Transverse colon (tissue), 4 donors: ENCODE measurements around the gene ITGB1. TPM values are rescaled to one million over a fixed set of nuclear protein-coding genes. Genes with fewer than 3 reads are reported as not detected.

Source experiments
- DNase-seq: peaks from one replicate; pipeline ENCODE4 v3.0.0-alpha.2; 2019
- H3K27ac ChIP-seq, 4 donors: fragments of 200-600 bp; sonication (generic); 2 replicates each; pipeline ENCODE4 v1.5.1; 2016 to 2018; ENCODE audit warnings: inconsistent platforms in 4 of 4
- H3K27me3 ChIP-seq: fragments of 200-600 bp; sonication (generic); 2 replicates; pipeline ENCODE4 v1.5.1; 2017; ENCODE audit warnings: inconsistent platforms
- H3K36me3 ChIP-seq, 4 donors: fragments of 200-600 bp; sonication (generic); 2 replicates each; pipeline ENCODE4 v1.5.1; 2017 to 2019; ENCODE audit warnings: inconsistent platforms in 4 of 4
- H3K4me1 ChIP-seq, 4 donors: fragments of 200-600 bp; sonication (generic); 2 replicates each; pipeline ENCODE4 v1.5.1; 2017 to 2020; ENCODE audit warnings: inconsistent platforms in 4 of 4
- H3K4me3 ChIP-seq, 4 donors: fragments of 200-600 bp; sonication (generic); 1 replicate in 1 of 4; 2 replicates in 3 of 4; pipeline versions ENCODE4 v1.5.1 to v1.6.1; 2017 to 2019; ENCODE audit warnings: inconsistent platforms in 4 of 4
- H3K9me3 ChIP-seq, 2 donors: fragments of 200-600 bp; sonication (generic); 2 replicates each; pipeline ENCODE4 v1.5.1; 2017 to 2019; ENCODE audit warnings: inconsistent platforms in 2 of 2
- EP300 ChIP-seq: sonication (generic); formaldehyde crosslinking; IDR thresholded peaks from one replicate; pipeline ENCODE4 v1.6.1; 2017; ENCODE audit warnings: antibody characterized with exemption, low read depth
- POLR2A ChIP-seq: fragments of 450-650 bp; IDR thresholded peaks from one replicate; pipeline ENCODE4 v1.6.1; 2016; ENCODE audit warnings: antibody characterized with exemption, mild to moderate bottlenecking, moderate library complexity
- POLR2AphosphoS5 ChIP-seq, 3 donors: sonication (generic); formaldehyde crosslinking; IDR thresholded peaks; one replicate each; pipeline ENCODE4 v1.6.1; 2016; ENCODE audit warnings: antibody characterized with exemption in 3 of 3
- WGBS, 2 donors: methylation state at CpG; one replicate each; pipeline ENCODE4 v1.1.5; 2018; ENCODE audit warnings: low coverage in 1 of 2; 5-methylcytosine and 5-hydroxymethylcytosine counted together
- in situ Hi-C, 4 donors: fragments of 200-750 bp; cut with MboI; loops; one replicate each; pipeline versions ENCODE4 v1.15.0 to v1.15.1; 2017; ENCODE audit warnings: low sequenced_read_pairs in 3 of 4, low pct_ligation_motif_present in 1 of 4, low pct_unique_long_range_greater_than_20kb in 1 of 4
- intact Hi-C: fragments of 100-400 bp; cut with DNase I; formaldehyde crosslinking; loops from one replicate; pipeline ENCODE4 v1.15.1; 2023; ENCODE audit warnings: low total_unique reads
- total RNA-seq, 4 donors: library from RNA; depleted of rRNA; stranded (reverse); fragments of >200 nt; gene quantifications; one replicate each; pipeline ENCODE4 v1.1.0, GENCODE V29; 2016
- TF ChIP-seq, protein P1 (sequence below), 5 experiments: fragments of 200-600 bp in 3 of 5; fragments of 450-650 bp in 2 of 5; sonication (generic) in 3 of 5; IDR thresholded peaks; 1 replicate in 2 of 5; 2 replicates in 3 of 5; pipeline ENCODE4 v1.5.1; 2016 to 2017; ENCODE audit warnings: antibody characterized with exemption in 5 of 5, inconsistent platforms in 3 of 5, mild to moderate bottlenecking in 2 of 5, moderate library complexity in 1 of 5

Gene ITGB1
- total RNA-seq, 4 donors from 2014 or later, result 135 to 362 (median 252) TPM

- peaks cover 0 to 11% (median 5%) of the 10 kb centered on the region in 4 donors for H3K36me3 ChIP-seq
- DNase-seq, result peak; percentile 39
- TF ChIP-seq, protein P1, sequence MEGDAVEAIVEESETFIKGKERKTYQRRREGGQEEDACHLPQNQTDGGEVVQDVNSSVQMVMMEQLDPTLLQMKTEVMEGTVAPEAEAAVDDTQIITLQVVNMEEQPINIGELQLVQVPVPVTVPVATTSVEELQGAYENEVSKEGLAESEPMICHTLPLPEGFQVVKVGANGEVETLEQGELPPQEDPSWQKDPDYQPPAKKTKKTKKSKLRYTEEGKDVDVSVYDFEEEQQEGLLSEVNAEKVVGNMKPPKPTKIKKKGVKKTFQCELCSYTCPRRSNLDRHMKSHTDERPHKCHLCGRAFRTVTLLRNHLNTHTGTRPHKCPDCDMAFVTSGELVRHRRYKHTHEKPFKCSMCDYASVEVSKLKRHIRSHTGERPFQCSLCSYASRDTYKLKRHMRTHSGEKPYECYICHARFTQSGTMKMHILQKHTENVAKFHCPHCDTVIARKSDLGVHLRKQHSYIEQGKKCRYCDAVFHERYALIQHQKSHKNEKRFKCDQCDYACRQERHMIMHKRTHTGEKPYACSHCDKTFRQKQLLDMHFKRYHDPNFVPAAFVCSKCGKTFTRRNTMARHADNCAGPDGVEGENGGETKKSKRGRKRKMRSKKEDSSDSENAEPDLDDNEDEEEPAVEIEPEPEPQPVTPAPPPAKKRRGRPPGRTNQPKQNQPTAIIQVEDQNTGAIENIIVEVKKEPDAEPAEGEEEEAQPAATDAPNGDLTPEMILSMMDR (IDR thresholded peaks at IDR 0.05), result no peak
- TF ChIP-seq POLR2AphosphoS5 (IDR thresholded peaks at IDR 0.05) (no peak), POLR2A (no peak), EP300 (no peak)
- H3K4me3 ChIP-seq, result peak overlapping the region in 1 of 4 donors; percentile 0
- in situ Hi-C loops (no loop called here), intact Hi-C loops (no loop called here)
- no peaks in the 10 kb centered on the region for H3K9me3 ChIP-seq
- H3K4me1 ChIP-seq, result peaks cover 13 to 62% (median 46%) of the 10 kb centered on the region in 4 donors
- H3K27ac ChIP-seq, result peak overlapping the region; percentile 73 to 83 (median 78)
- 29 to 37% methylated on average over 1 to 14 of the region's 14 CpGs for WGBS, 2 donors
- no peaks in the 10 kb centered on the region for H3K27me3 ChIP-seq
Measured at GRCh38 chr10:32938554-32939061, 19.4 kb downstream of the ITGB1 start.

GRCh38 chr10:32937911-32938424 is 20.1 kb downstream of the ITGB1 start:
- peaks cover 10 to 56% (median 41%) of the 10 kb centered on the region in 4 donors for H3K4me1 ChIP-seq
- intact Hi-C loops (no loop called here), in situ Hi-C loops (no loop called here)
- peak; percentile 19 for DNase-seq
- peaks cover 0 to 11% (median 5%) of the 10 kb centered on the region in 4 donors for H3K36me3 ChIP-seq
- TF ChIP-seq EP300 (no peak), POLR2AphosphoS5 (IDR thresholded peaks at IDR 0.05) (peak; percentile 4 to 20 (median 15))
- no peaks in the 10 kb centered on the region for H3K9me3 ChIP-seq
- WGBS, 2 donors, result 18 to 24% methylated on average over 5 of the region's 5 CpGs
- H3K27ac ChIP-seq, result peak overlapping the region; percentile 73 to 83 (median 78)
- no peaks in the 10 kb centered on the region for H3K27me3 ChIP-seq
- H3K4me3 ChIP-seq, result no peak overlapping the region

DNA sequence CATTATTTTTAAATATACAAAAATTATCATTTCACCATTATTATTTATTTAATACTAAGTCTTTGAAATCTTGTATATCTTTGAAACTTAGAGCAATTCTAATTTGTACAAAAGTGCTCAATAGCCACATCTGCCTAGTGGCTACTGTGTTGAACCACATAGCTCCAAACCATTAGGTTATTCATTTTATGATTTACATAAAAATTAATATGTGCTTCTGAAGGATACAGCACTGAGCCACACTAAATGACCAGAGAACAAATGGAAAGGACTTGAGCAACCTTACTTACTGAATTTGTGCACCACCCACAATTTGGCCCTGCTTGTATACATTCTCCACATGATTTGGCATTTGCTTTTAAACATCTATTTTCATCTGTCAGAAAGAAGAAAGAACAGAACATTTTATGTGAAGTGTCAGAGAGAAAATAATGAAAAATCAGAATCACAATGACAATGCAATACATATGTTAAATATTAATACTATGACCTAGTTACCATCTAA is 25.8 kb downstream of the ITGB1 start:
- H3K36me3 ChIP-seq, result peaks cover 0 to 34% (median 11%) of the 10 kb centered on the region in 4 donors
- in situ Hi-C loops, result no loop called here
- H3K4me3 ChIP-seq, result no peak overlapping the region
- H3K27ac ChIP-seq, result no peak overlapping the region
- peaks cover 0 to 4% (median 1%) of the 10 kb centered on the region in 4 donors for H3K4me1 ChIP-seq
- intact Hi-C loops, result no loop called here
- H3K27me3 ChIP-seq, result no peaks in the 10 kb centered on the region
- no peaks in the 10 kb centered on the region for H3K9me3 ChIP-seq
- DNase-seq, result no peak
- TF ChIP-seq EP300, result no peak
- no peak for TF ChIP-seq POLR2A
- no peak for TF ChIP-seq POLR2AphosphoS5 (IDR thresholded peaks at IDR 0.05)
- TF ChIP-seq, protein P1 (IDR thresholded peaks at IDR 0.05), result no peak

- H3K36me3 ChIP-seq, result peaks cover 0 to 41% (median 14%) of the 10 kb centered on the region in 4 donors
- intact Hi-C loops (no loop called here), in situ Hi-C loops (no loop called here)
- no peak overlapping the region for H3K27ac ChIP-seq
- WGBS, 2 donors, result 50 to 54% methylated on average over 1 of the region's 1 CpG
- TF ChIP-seq POLR2A, result no peak
- TF ChIP-seq POLR2AphosphoS5 (IDR thresholded peaks at IDR 0.05), result no peak
- no peak for DNase-seq
- peaks cover 0 to 3% (median 0%) of the 10 kb centered on the region in 4 donors for H3K4me1 ChIP-seq
- H3K9me3 ChIP-seq, result no peaks in the 10 kb centered on the region
- no peaks in the 10 kb centered on the region for H3K27me3 ChIP-seq
- no peak overlapping the region for H3K4me3 ChIP-seq
Measured at GRCh38 chr10:32931593-32931992, 26.4 kb downstream of the ITGB1 start.

- intact Hi-C loops (no loop called here), in situ Hi-C loops (no loop called here)
- TF ChIP-seq POLR2A (no peak), POLR2AphosphoS5 (IDR thresholded peaks at IDR 0.05) (no peak), EP300 (no peak)
- TF ChIP-seq, protein P1 (IDR thresholded peaks at IDR 0.05), result no peak
- Histone ChIP-seq H3K36me3 (peaks cover 0 to 54% (median 20%) of the 10 kb centered on the region in 4 donors), H3K27ac (no peak overlapping the region), H3K27me3 (no peaks in the 10 kb centered on the region), H3K4me1 (peaks cover 0 to 3% (median 0%) of the 10 kb centered on the region in 4 donors), H3K4me3 (no peak overlapping the region), H3K9me3 (no peaks in the 10 kb centered on the region)
- no peak for DNase-seq
Measured at GRCh38 chr10:32930036-32930435, 28.0 kb downstream of the ITGB1 start.
